Neural progenitor cell (in vitro differentiated cells): ENCODE results near the gene HTD2.

Experiments
- EZH2 ChIP-seq: fragments of 200-600 bp; sonication (generic); IDR thresholded peaks from 2 replicates; pipeline ENCODE4 v1.6.1; 2017; ENCODE audit warnings: antibody characterized with exemption, mild to moderate bottlenecking, moderate library complexity
- TF ChIP-seq, protein P1 (sequence below): fragments of 200-600 bp; sonication (generic); IDR thresholded peaks from 2 replicates; pipeline ENCODE4 v1.5.1; 2017; ENCODE audit warnings: antibody characterized with exemption, mild to moderate bottlenecking

GRCh38 chr3:58369038-58369437 is 62.7 kb downstream of the HTD2 start:
- TF ChIP-seq, protein P1, sequence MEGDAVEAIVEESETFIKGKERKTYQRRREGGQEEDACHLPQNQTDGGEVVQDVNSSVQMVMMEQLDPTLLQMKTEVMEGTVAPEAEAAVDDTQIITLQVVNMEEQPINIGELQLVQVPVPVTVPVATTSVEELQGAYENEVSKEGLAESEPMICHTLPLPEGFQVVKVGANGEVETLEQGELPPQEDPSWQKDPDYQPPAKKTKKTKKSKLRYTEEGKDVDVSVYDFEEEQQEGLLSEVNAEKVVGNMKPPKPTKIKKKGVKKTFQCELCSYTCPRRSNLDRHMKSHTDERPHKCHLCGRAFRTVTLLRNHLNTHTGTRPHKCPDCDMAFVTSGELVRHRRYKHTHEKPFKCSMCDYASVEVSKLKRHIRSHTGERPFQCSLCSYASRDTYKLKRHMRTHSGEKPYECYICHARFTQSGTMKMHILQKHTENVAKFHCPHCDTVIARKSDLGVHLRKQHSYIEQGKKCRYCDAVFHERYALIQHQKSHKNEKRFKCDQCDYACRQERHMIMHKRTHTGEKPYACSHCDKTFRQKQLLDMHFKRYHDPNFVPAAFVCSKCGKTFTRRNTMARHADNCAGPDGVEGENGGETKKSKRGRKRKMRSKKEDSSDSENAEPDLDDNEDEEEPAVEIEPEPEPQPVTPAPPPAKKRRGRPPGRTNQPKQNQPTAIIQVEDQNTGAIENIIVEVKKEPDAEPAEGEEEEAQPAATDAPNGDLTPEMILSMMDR, result no peak
- no peak for TF ChIP-seq EZH2
